Stimulated activated CD8-positive, alpha-beta memory T cell treated with anti-CD3 and anti-CD28 coated beads, Interleukin-7, amount 100 ng/mL, for 48 hours (primary cell): ENCODE data around the gene DNM1.
"Not testable (repeated sequence)": the region's sequence is repeated elsewhere in the genome, so short reads cannot be mapped to it uniquely, and the experiment has no call there.

Source experiments
- DNase-seq, 2 donors: peaks; one replicate each; pipeline ENCODE4 v3.0.0-alpha.2; 2020; ENCODE audit warnings: low read depth in 1 of 2; ENCODE audit errors: extremely low read depth in 1 of 2

The DNM1 gene

GRCh38 chr9:128175726-128176125 lies 27.5 kb upstream of the DNM1 start:
- no peak for DNase-seq

- no peak for DNase-seq
These were observed 24.3 kb upstream of the DNM1 start for GRCh38 chr9:128178806-128179431.

DNA sequence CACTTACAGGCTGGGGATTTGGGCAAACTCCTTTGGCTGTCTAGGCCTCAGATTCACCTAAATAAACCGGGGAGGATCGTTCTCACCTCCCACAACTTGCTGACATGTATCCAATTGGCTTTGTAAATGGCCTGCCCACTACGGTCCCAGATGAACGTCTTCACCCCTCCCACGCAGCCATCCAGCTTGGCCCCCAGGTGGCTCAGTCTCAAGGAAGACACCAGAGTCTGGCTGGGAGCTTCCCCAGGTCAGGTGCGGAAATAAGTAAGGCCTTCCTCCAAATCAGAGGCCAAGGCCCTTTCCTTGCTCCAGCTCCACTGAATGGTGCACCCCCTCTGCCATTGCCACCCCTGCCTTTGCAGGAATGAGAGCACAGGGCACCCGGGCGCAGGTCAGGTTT lies 23.2 kb upstream of the DNM1 start:
- no peak for DNase-seq

GRCh38 chr9:128180447-128180846 lies 22.7 kb upstream of the DNM1 start:
- DNase-seq = no peak

DNA sequence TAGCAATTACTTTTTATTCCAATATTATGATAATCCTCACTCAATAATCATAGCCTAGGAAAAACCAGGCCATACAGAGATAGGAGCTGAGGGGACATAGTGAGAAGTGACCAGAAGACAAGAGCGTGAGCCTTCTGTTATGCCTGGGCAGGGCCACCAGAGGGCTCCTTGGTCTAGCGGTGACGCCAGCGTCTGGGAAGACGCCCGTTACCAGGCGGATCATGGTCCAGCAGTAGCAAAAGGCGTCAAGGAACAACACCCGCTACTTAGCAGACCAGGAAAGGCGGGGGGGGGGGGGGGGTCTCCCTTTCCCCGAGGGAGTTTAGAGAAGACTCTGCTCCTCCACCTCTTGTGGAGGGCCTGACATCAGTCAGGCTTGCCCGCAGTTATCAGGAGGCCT lies 21.7 kb upstream of the DNM1 start:
- DNase-seq = not testable (repeated sequence)

GRCh38 chr9:128182893-128183588 lies 20.1 kb upstream of the DNM1 start:
- no peak for DNase-seq

GRCh38 chr9:128185979-128186965 lies 16.9 kb upstream of the DNM1 start:
- no peak for DNase-seq

- no peak for DNase-seq
These were observed 15.8 kb upstream of the DNM1 start for GRCh38 chr9:128187361-128187760.

GRCh38 chr9:128188209-128188608 lies 15.0 kb upstream of the DNM1 start:
- DNase-seq = no peak

- no peak for DNase-seq
These were observed 13.2 kb upstream of the DNM1 start for GRCh38 chr9:128190013-128190412.

- no peak for DNase-seq
These were observed 12.4 kb upstream of the DNM1 start for GRCh38 chr9:128190516-128191405.

DNA sequence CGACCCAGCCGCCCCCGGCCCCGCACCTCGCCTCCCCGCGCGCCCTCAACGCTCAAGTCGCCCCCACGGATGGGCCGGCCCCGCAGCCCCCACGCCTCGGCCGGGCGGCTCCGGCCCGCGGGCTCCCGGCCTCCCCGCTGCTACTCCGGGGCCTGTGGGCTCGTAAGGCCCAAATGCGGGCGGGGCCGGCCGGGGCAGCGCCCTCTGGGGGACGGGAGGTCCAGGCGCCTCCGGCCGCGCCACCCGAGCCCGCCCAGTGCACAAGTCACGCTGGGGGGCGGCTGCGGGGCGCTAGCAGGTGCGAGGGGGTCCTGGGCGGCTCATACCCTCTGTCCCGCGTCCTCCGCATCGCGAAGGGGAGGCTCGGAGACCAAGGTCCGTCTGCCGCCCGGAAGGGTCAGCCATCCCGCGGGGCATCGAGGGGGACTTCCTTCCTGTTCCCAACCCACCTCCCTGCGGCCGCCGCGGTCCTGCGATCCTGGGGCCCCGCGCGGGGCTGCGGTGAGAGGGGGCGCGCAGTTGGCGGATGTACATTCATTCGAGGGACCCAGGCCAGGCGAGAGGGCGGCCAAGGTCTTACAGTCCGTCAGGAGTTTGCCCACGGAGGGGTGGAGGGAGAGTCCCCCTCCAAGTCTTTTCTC lies 11.7 kb upstream of the DNM1 start, which contains the start of gene CIZ1:
CIZ1 (minus strand) TSS at position 167 of the 641 bp plus-strand sequence. CDS start 715 bp downstream, outside the sequence.
- peak; percentile 48 to 63 for DNase-seq

- DNase-seq = peak in 1 of 2 donors; percentile 29
These were observed 10.4 kb upstream of the DNM1 start for GRCh38 chr9:128192601-128193371.

- DNase-seq = no peak
These were observed 9.6 kb upstream of the DNM1 start for GRCh38 chr9:128193469-128194096.

- DNase-seq = no peak
These were observed 1.5 kb upstream of the DNM1 start for GRCh38 chr9:128201441-128202369.

GRCh38 chr9:128202648-128203023 lies 543 bp upstream of the DNM1 start:
- DNase-seq = no peak

- no peak for DNase-seq
These were observed 750 bp downstream of the DNM1 start for GRCh38 chr9:128203707-128204551.
